Mucosa of rectum (tissue), 2 donors: ENCODE data around the gene OR1N2.
"Not testable (repeated sequence)": the region's sequence is repeated elsewhere in the genome, so short reads cannot be mapped to it uniquely, and the experiment has no call there.

Experiments used
- H3K27ac ChIP-seq, 2 donors: one replicate each; pipeline ENCODE4 v1.7.0; 2013; ENCODE audit warnings: inconsistent platforms in 2 of 2, low read depth in 2 of 2, low read length in 2 of 2
- H3K27me3 ChIP-seq, 2 donors: one replicate each; pipeline ENCODE4 v1.7.0; 2013; ENCODE audit warnings: low read length in 2 of 2; ENCODE audit not compliant: control insufficient read depth in 2 of 2, insufficient read depth in 2 of 2
- H3K36me3 ChIP-seq, 2 donors: one replicate each; pipeline ENCODE4 v1.7.0; 2013; ENCODE audit warnings: low read length in 2 of 2; ENCODE audit not compliant: control insufficient read depth in 2 of 2, insufficient read depth in 2 of 2
- H3K4me1 ChIP-seq, 2 donors: one replicate each; pipeline ENCODE4 v1.7.0; 2013; ENCODE audit warnings: low read length in 2 of 2, mild to moderate bottlenecking in 1 of 2; ENCODE audit not compliant: control insufficient read depth in 2 of 2, insufficient read depth in 2 of 2
- H3K4me3 ChIP-seq, 2 donors: one replicate each; pipeline ENCODE4 v1.7.0; 2013; ENCODE audit warnings: low read length in 2 of 2
- H3K9ac ChIP-seq, 2 donors: one replicate each; pipeline ENCODE4 v1.7.0; 2013; ENCODE audit warnings: low read length in 2 of 2, low read depth in 1 of 2, mild to moderate bottlenecking in 1 of 2
- H3K9me3 ChIP-seq, 2 donors: one replicate each; pipeline ENCODE4 v1.7.0; 2013; ENCODE audit warnings: low read length in 2 of 2; ENCODE audit not compliant: control insufficient read depth in 2 of 2
- donor health status: healthy.
- donor health status: Normal muscosa, but diverticular disease.

The OR1N2 gene

DNA sequence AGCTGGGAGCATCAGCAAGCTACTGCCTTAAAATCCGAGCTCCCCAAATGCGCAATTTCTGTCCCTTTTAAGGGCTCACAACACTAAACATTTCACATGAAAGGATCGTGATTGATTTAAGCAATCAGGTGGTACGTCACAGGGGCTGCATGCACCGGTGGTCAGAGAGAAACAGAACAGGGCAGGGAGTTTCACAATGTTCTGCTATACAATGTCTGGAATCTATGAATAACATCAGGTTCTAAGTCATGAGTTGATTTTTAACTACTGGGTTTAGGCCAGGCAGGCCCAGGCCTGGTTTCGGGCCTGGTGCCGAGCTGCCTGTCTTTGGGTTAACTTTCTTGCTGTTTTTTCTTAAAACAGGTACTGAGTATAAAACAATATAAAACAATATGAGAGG lies 15.8 kb upstream of the OR1N2 start:
- not testable (repeated sequence) for H3K9me3 ChIP-seq, H3K4me1 ChIP-seq, H3K9ac ChIP-seq, H3K27ac ChIP-seq, H3K4me3 ChIP-seq, H3K27me3 ChIP-seq, H3K36me3 ChIP-seq

DNA sequence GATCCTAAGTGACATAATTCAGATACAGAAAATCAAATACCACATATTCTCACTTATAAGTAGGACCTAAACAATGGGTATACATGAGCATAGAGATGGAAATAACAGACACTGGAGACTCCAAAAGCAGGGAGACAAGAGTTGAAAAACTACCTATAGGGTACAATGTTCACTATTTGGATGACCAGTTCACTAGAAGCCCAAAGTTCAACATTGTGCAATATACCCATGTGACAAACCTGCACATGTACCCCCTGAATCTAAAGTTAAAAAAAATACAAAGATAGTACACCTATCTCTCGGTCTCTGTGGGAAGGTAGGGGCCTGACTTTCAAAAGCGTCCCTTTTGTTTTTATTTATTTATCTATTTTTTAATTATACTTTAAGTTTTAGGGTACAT lies 14.2 kb upstream of the OR1N2 start:
- Histone ChIP-seq H3K9me3 (no peaks in the 10 kb centered on the region), H3K36me3 (no peaks in the 10 kb centered on the region), H3K4me1 (no peaks in the 10 kb centered on the region), H3K4me3 (no peak overlapping the region), H3K9ac (no peak overlapping the region), H3K27ac (no peak overlapping the region), H3K27me3 (no peaks in the 10 kb centered on the region)

DNA sequence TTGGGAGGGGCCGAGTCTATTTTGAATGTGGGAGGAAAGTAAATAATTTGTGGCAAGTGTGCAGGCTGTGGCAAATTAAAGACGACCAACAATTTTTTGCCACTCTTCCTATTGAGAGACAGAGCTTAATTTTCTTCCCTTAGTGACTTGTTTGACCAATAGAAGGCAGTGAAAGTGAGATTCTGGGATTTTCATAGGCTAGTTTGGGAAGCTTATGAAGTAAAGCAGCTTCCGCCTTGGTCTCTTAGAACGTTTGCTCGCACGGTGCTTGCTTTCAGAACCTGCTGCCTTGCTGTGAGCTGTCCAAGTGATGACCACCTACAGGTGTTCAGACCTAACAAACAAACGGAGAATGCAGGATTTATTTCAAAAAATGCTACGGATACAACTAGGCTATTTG lies 6.7 kb upstream of the OR1N2 start:
- no peak overlapping the region for H3K27ac ChIP-seq
- no peak overlapping the region for H3K4me3 ChIP-seq
- no peaks in the 10 kb centered on the region for H3K36me3 ChIP-seq
- no peaks in the 10 kb centered on the region for H3K27me3 ChIP-seq
- no peaks in the 10 kb centered on the region for H3K4me1 ChIP-seq
- no peak overlapping the region for H3K9ac ChIP-seq
- H3K9me3 ChIP-seq: no peaks in the 10 kb centered on the region

DNA sequence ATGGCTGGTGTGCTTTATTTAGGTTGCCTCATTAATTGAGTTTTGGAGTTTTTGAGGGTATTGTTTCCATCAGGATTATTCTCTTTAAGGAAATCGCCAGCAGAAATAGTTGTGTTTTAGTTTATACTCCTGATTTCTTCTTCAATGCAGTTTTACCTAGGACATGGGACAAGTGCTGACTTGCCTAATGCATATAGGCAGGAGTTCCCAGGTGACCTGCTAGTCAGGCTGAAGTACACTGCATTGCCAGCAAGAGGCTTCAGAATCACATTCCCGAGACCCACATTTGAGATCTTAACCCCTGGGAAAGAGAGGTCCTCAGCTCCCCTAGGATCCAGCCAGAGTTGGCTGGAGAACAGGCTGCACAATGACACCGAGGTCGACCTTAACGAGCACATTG lies 1.5 kb upstream of the OR1N2 start:
- Histone ChIP-seq H3K27ac (no peak overlapping the region), H3K36me3 (no peaks in the 10 kb centered on the region), H3K27me3 (peaks cover 0 to 3% of the 10 kb centered on the region in 2 donors), H3K9ac (no peak overlapping the region), H3K9me3 (no peaks in the 10 kb centered on the region), H3K4me1 (no peaks in the 10 kb centered on the region), H3K4me3 (no peak overlapping the region)

DNA sequence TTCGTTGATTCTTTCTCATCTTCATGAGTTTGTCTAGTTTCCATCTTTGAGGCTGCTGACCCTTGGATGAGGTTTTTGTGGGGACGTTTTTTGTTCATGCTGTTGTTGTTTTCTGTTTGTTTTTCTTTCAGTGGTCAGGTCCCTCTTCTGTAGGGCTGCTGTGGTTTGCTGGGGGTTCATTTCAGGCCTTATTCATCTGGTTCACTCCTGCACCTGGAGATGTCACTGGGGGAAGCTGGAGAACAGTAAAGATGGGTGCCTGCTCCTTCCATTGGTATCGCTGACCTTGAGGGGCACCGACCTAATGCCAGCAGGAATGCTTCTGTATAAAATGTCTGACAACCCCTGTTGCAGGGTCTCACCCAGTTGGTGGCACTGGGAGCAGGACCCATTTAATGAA lies 8.5 kb downstream of the OR1N2 start:
- H3K9ac ChIP-seq: no peak overlapping the region
- H3K27me3 ChIP-seq: no peaks in the 10 kb centered on the region
- H3K36me3 ChIP-seq: no peaks in the 10 kb centered on the region
- no peaks in the 10 kb centered on the region for H3K9me3 ChIP-seq
- no peaks in the 10 kb centered on the region for H3K4me1 ChIP-seq
- no peak overlapping the region for H3K27ac ChIP-seq
- no peak overlapping the region for H3K4me3 ChIP-seq

DNA sequence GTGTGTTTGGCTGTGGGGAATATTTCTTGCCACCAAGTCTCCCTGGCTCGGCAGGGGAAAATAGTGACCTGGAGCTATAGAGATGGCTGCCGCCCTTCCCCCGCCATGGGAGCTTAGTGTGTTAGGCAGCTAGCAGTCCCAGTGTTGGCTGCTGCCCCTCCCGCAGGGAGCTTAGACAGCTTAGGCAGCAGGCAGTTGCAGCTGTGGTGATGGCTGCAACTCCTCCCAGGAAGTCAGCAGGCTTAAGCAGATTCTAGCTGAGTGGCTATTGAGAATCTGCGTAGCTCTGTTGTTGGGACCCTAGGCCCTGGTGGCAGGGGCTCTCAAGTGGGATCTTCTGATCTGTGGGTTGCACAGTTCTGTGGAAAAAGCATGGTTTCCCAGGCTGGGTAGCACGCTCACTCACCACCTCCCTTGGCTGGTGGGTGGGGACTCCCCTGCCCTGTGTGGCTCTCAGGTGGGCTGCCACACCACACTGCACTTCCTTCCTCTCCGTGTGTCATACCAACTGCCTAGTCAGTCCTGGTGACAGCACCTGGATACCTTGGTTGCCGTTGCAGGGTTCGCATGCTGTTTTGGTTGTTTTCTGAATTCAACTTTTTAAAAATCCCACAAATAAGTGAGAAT lies 9.3 kb downstream of the OR1N2 start:
- Histone ChIP-seq H3K9me3 (no peaks in the 10 kb centered on the region), H3K4me3 (no peak overlapping the region), H3K27me3 (no peaks in the 10 kb centered on the region), H3K9ac (no peak overlapping the region), H3K36me3 (no peaks in the 10 kb centered on the region), H3K4me1 (no peaks in the 10 kb centered on the region), H3K27ac (no peak overlapping the region)

DNA sequence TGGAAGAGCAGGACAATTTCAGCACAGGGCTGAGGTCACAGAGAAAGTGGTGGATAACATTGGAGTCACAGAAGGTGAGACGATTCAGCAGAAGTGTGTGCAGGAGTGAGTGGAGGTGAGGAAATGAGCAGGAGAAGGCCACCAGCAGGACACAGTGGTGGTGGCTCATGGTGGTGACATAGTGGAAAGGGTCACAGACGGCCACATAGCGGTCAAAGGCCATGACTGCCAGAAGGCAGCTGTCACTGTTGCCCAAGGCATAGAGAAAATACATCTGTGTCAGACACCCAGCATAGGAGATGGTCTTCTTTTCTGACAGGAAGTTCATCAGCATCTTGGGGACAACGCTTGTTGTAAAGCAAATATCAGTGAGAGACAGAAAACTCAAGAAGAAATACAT lies 15.0 kb downstream of the OR1N2 start:
- no peaks in the 10 kb centered on the region for H3K27me3 ChIP-seq
- H3K4me3 ChIP-seq: no peak overlapping the region
- no peaks in the 10 kb centered on the region for H3K36me3 ChIP-seq
- H3K9me3 ChIP-seq: no peaks in the 10 kb centered on the region
- H3K9ac ChIP-seq: no peak overlapping the region
- no peak overlapping the region for H3K27ac ChIP-seq
- H3K4me1 ChIP-seq: no peaks in the 10 kb centered on the region

DNA sequence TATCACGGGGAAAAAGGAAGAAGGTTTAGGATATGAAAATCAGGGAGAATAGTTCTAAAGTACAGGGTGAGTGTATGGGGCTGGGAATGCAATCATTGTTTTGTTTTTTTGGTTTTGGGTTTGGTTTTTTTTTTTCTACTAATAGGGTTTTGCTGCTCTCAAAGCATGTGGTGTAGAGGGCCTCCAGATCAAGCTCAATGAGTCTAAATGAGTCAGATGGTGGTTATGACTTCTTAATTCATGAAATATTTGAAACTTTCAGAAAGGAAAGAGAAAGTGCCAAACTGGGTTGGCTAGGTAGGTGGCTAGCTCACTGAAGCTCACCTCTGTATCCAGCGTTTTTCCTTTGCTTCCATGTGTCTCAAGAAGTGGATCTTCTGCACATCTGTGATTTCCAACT lies 19.5 kb downstream of the OR1N2 start:
- Histone ChIP-seq H3K36me3 (no peaks in the 10 kb centered on the region), H3K27me3 (no peaks in the 10 kb centered on the region)

DNA sequence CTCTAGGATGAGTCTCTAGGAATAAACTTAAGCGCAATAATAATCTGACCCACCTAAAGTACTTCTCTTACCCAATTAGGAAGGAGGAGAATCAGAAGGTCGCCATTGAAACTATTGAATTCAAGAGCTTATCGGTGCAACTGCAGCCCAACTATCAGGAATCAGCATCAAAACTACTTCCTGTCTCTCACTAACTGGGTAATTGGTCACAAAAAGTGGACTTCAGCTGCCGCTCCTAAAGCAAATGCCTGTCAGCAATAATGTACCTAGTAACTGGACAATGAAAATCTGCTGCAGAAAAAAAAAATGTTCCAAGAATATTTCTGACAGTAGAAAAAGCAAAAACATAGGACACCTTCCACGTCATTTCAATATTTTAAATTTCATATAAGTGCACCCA lies 27.0 kb downstream of the OR1N2 start:
- Histone ChIP-seq H3K27me3 (no peaks in the 10 kb centered on the region), H3K4me3 (no peak overlapping the region), H3K9ac (no peak overlapping the region), H3K4me1 (no peaks in the 10 kb centered on the region), H3K27ac (no peak overlapping the region), H3K9me3 (no peaks in the 10 kb centered on the region), H3K36me3 (no peaks in the 10 kb centered on the region)

More for the DNA sequence above, 19.5 kb downstream of the OR1N2 start:
- H3K9ac ChIP-seq: no peak overlapping the region
- H3K9me3 ChIP-seq: no peaks in the 10 kb centered on the region
- H3K4me1 ChIP-seq: no peaks in the 10 kb centered on the region
- no peak overlapping the region for H3K27ac ChIP-seq
- H3K4me3 ChIP-seq: no peak overlapping the region

DNA sequence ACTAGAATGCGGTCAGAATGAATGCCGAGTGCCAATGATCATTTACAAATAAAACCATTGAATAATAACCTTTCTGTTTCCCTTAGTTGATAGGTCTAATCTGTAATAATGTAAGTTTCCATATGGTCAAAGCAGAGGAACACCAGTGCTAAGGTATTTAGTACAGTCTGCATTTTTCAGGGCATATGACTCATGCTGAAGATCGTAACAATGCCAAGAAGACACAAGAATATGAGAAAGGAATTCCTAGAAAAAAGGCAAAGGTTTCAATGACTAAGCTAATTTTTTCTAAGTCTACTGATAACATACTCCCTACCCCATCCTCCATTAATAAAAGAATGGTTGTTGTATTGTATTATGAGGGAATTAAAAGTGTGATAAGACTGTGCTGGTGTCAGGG lies 27.4 kb downstream of the OR1N2 start:
- H3K9ac ChIP-seq: no peak overlapping the region
- no peaks in the 10 kb centered on the region for H3K9me3 ChIP-seq
- H3K4me3 ChIP-seq: no peak overlapping the region
- no peak overlapping the region for H3K27ac ChIP-seq
- no peaks in the 10 kb centered on the region for H3K27me3 ChIP-seq
- no peaks in the 10 kb centered on the region for H3K4me1 ChIP-seq
- no peaks in the 10 kb centered on the region for H3K36me3 ChIP-seq

DNA sequence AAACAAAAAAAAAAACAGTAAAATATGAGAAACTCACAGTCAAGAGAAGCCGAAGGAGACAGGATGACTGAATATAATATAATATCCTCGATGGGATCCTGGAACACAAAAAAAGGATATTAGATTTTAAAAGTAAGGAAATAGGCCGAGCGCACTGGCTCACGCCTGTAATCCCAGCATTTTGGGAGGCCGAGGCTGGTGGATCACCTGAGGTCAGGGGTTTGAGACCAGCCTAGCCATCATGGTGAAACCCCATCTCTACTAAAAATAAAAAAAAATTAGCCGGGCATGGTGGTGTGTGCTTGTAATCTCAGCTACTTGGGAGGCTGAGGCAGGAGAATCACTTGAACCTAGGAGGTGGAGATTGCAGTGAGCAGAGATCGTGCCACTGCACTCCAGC lies 30.4 kb downstream of the OR1N2 start, which contains the start of gene OR1L8:
OR1L8 (minus strand) TSS at position 101 of the 400 bp plus-strand sequence. CDS start 14,907 bp downstream, outside the sequence.
- not testable (repeated sequence) for H3K27me3 ChIP-seq, H3K4me1 ChIP-seq

More for the DNA sequence above, 30.4 kb downstream of the OR1N2 start, which contains the start of gene OR1L8:
- not testable (repeated sequence) for H3K9ac ChIP-seq, H3K36me3 ChIP-seq, H3K4me3 ChIP-seq, H3K27ac ChIP-seq, H3K9me3 ChIP-seq
